Stimulated activated CD4-positive, alpha-beta T cell treated with anti-CD3 and anti-CD28 coated beads, Interleukin-2, amount 100 ng/mL, for 24 hours (primary cell): ENCODE measurements around the gene DCBLD1.

ENCODE experiments used
- DNase-seq, 2 donors: peaks; one replicate each; pipeline ENCODE4 v3.0.0-alpha.2; 2020

The DCBLD1 gene

GRCh38 chr6:117472667-117473066 lies 9.8 kb upstream of the DCBLD1 start:
- no peak for DNase-seq

- DNase-seq: no peak
Measured at GRCh38 chr6:117473401-117473800, 9.1 kb upstream of the DCBLD1 start.

GRCh38 chr6:117477988-117478852 lies 4.3 kb upstream of the DCBLD1 start:
- no peak for DNase-seq

GRCh38 chr6:117478853-117479231 lies 3.6 kb upstream of the DCBLD1 start:
- DNase-seq: no peak

- DNase-seq: no peak
Measured at GRCh38 chr6:117480651-117481050, 1.8 kb upstream of the DCBLD1 start.

GRCh38 chr6:117481278-117481925 lies 1.1 kb upstream of the DCBLD1 start:
- DNase-seq: peak in 1 of 2 donors; percentile 29

- no peak for DNase-seq
Measured at GRCh38 chr6:117481926-117482239, 591 bp upstream of the DCBLD1 start.

GRCh38 chr6:117483004-117483644 lies 650 bp downstream of the DCBLD1 start:
- DNase-seq: peak in 1 of 2 donors; percentile 47

GRCh38 chr6:117483645-117484016 lies 1.2 kb downstream of the DCBLD1 start:
- DNase-seq: no peak

GRCh38 chr6:117484052-117484646 lies 1.7 kb downstream of the DCBLD1 start:
- no peak for DNase-seq

GRCh38 chr6:117485433-117485832 lies 3.0 kb downstream of the DCBLD1 start:
- DNase-seq: no peak

GRCh38 chr6:117487821-117488220 lies 5.3 kb downstream of the DCBLD1 start:
- DNase-seq: no peak

GRCh38 chr6:117489003-117489402 lies 6.5 kb downstream of the DCBLD1 start:
- no peak for DNase-seq

- DNase-seq: no peak
Measured at GRCh38 chr6:117491916-117492315, 9.4 kb downstream of the DCBLD1 start.

GRCh38 chr6:117493470-117493869 lies 11.0 kb downstream of the DCBLD1 start:
- no peak for DNase-seq

GRCh38 chr6:117494283-117494682 lies 11.8 kb downstream of the DCBLD1 start:
- no peak for DNase-seq

GRCh38 chr6:117494694-117495318 lies 12.3 kb downstream of the DCBLD1 start:
- no peak for DNase-seq

GRCh38 chr6:117495425-117495824 lies 13.0 kb downstream of the DCBLD1 start:
- DNase-seq: no peak

- no peak for DNase-seq
Measured at GRCh38 chr6:117495869-117496268, 13.4 kb downstream of the DCBLD1 start.

GRCh38 chr6:117496383-117496990 lies 14.0 kb downstream of the DCBLD1 start:
- DNase-seq: no peak

- DNase-seq: no peak
Measured at GRCh38 chr6:117497237-117497636, 14.8 kb downstream of the DCBLD1 start.

- DNase-seq: no peak
Measured at GRCh38 chr6:117498159-117498558, 15.7 kb downstream of the DCBLD1 start.

GRCh38 chr6:117501722-117502121 lies 19.2 kb downstream of the DCBLD1 start:
- DNase-seq: no peak
